KG1 (cell line): Measurements from ENCODE around the gene PARD6A.

ENCODE experiments used
- DNase-seq: peaks from one replicate; lab custom pipeline; 2025; lab: John Stamatoyannopoulos, UW

Gene PARD6A

GRCh38 chr16:67667453-67667816 lies 6.7 kb downstream of the PARD6A start:
- DNase-seq: no peak

GRCh38 chr16:67667817-67668494 lies 7.2 kb downstream of the PARD6A start:
- DNase-seq: peak; percentile 74

- no peak for DNase-seq
These were observed 7.9 kb downstream of the PARD6A start for GRCh38 chr16:67668495-67669157.

- DNase-seq: no peak
These were observed 8.8 kb downstream of the PARD6A start for GRCh38 chr16:67669499-67670101.

- no peak for DNase-seq
These were observed 11.5 kb downstream of the PARD6A start for GRCh38 chr16:67672306-67672705.

GRCh38 chr16:67672739-67673662 lies 12.2 kb downstream of the PARD6A start:
- DNase-seq: peak; percentile 19

- DNase-seq: no peak
These were observed 13.2 kb downstream of the PARD6A start for GRCh38 chr16:67673712-67674580.

GRCh38 chr16:67674851-67675578 lies 14.3 kb downstream of the PARD6A start:
- DNase-seq: no peak

GRCh38 chr16:67675579-67675935 lies 14.8 kb downstream of the PARD6A start:
- no peak for DNase-seq

- DNase-seq: no peak
These were observed 15.2 kb downstream of the PARD6A start for GRCh38 chr16:67675999-67676398.

GRCh38 chr16:67676516-67676915 lies 15.8 kb downstream of the PARD6A start:
- DNase-seq: no peak

- DNase-seq: no peak
These were observed 16.2 kb downstream of the PARD6A start for GRCh38 chr16:67676939-67677338.

- no peak for DNase-seq
These were observed 17.0 kb downstream of the PARD6A start for GRCh38 chr16:67677712-67678111.

GRCh38 chr16:67678354-67679023 lies 17.7 kb downstream of the PARD6A start:
- DNase-seq: no peak

GRCh38 chr16:67679935-67680897 lies 19.5 kb downstream of the PARD6A start:
- DNase-seq: no peak

GRCh38 chr16:67683767-67684166 lies 23.0 kb downstream of the PARD6A start:
- DNase-seq: no peak

GRCh38 chr16:67685388-67686112 lies 24.8 kb downstream of the PARD6A start:
- no peak for DNase-seq
